Endothelial cell of umbilical vein (primary cell): Measurements from ENCODE around the gene PIF1. TPM values are rescaled to one million over a fixed set of nuclear protein-coding genes. Genes with fewer than 3 reads are reported as not detected.
A peak's percentile ranks its signal among the peaks of the same experiment; 100 is the strongest.

Source experiments
- BruUV-seq: library from RNA; stranded (reverse); fragments of 400-500 nt; replicated peaks from 2 replicates; lab custom pipeline; 2021; lab: Mats Ljungman, UMichigan
- CTCF ChIA-PET: fragments of 300-600, 350-600 bp; sonication (Branson Sonifier 250); formaldehyde crosslinking; loops from one replicate; lab custom pipeline; 2021; ENCODE audit warnings: antibody characterized with exemption, inconsistent platforms; lab: Charles Lee
- POLR2A ChIA-PET: fragments of 300-600, 350-600 bp; sonication (Branson Sonifier 250); formaldehyde crosslinking; loops from one replicate; lab custom pipeline; 2021; ENCODE audit warnings: antibody characterized with exemption, inconsistent platforms; lab: Charles Lee
- DNase-seq: peaks from one replicate; pipeline ENCODE4 v3.0.0-alpha.2; 2011; ENCODE audit warnings: low read depth, low spot score
- FAIRE-seq: peaks from 2 replicates; lab custom pipeline; 2011; peaks lifted over from hg19 to GRCh38; lab: Jason Lieb, UNC
- H2AFZ ChIP-seq: 2 replicates; pipeline ENCODE4 v1.6.0; 2012; ENCODE audit warnings: low read depth, low read length, control low read depth, inconsistent platforms
- H3K27ac ChIP-seq: 2 replicates; pipeline ENCODE4 v1.5.1; 2011; ENCODE audit warnings: low read depth, mild to moderate bottlenecking, control low read depth, low read length, moderate library complexity; ENCODE audit not compliant: insufficient read depth
- H3K27me3 ChIP-seq, 2 experiments: 2 replicates each; pipeline versions ENCODE4 v1.6.0 to v1.6.1; 2011; ENCODE audit warnings: low read length in 2 of 2, mixed read lengths in 1 of 2; ENCODE audit not compliant: control insufficient read depth in 2 of 2, insufficient read depth in 2 of 2
- H3K36me3 ChIP-seq, 2 experiments: 2 replicates in 1 of 2; 3 replicates in 1 of 2; pipeline ENCODE4 v1.5.1; 2011; ENCODE audit warnings: low read length in 2 of 2, mild to moderate bottlenecking in 1 of 2, moderate library complexity in 1 of 2; ENCODE audit not compliant: control insufficient read depth in 2 of 2, insufficient read depth in 2 of 2; ENCODE audit errors: extremely low read depth in 1 of 2
- H3K4me1 ChIP-seq: 3 replicates; pipeline ENCODE4 v1.5.1; 2011; ENCODE audit warnings: mild to moderate bottlenecking, low read length; ENCODE audit not compliant: control insufficient read depth, insufficient read depth; ENCODE audit errors: extremely low read depth
- H3K4me2 ChIP-seq: 2 replicates; pipeline ENCODE4 v1.6.1; 2011; ENCODE audit warnings: low read length, control low read depth, mixed read lengths; ENCODE audit not compliant: insufficient read depth
- H3K4me3 ChIP-seq, 3 experiments: fragments of 200-600 bp in 1 of 3; sonication (generic), shearing (Covaris generic) in 1 of 3; replicated peaks in 1 of 3; 2 replicates each; pipeline ENCODE4 v1.5.1; 2011 to 2016; ENCODE audit warnings: control low read depth in 3 of 3, low read length in 3 of 3, mild to moderate bottlenecking in 2 of 3, inconsistent platforms in 1 of 3, low read depth in 1 of 3, moderate library complexity in 1 of 3; ENCODE audit not compliant: insufficient read depth in 1 of 3
- H3K79me2 ChIP-seq: 2 replicates; pipeline ENCODE4 v1.6.0; 2012; ENCODE audit warnings: low read length, inconsistent platforms; ENCODE audit not compliant: control insufficient read depth, insufficient read depth
- H3K9ac ChIP-seq: replicated peaks from 2 replicates; pipeline ENCODE3; 2011; ENCODE audit warnings: low read length, control low read depth; ENCODE audit not compliant: insufficient read depth; ENCODE audit errors: extremely low read depth
- H3K9me1 ChIP-seq: replicated peaks from 3 replicates; pipeline ENCODE4 v1.6.0; 2011; ENCODE audit warnings: mild to moderate bottlenecking, low read length; ENCODE audit not compliant: control insufficient read depth, insufficient read depth; ENCODE audit errors: extremely low read depth
- H3K9me3 ChIP-seq: replicated peaks from 2 replicates; pipeline ENCODE4 v1.5.1; 2012; ENCODE audit warnings: low read length, inconsistent platforms; ENCODE audit not compliant: control insufficient read depth, insufficient read depth
- H4K20me1 ChIP-seq: replicated peaks from 2 replicates; pipeline ENCODE3; 2011; ENCODE audit warnings: mild to moderate bottlenecking, low read length; ENCODE audit not compliant: control insufficient read depth, insufficient read depth; ENCODE audit errors: extremely low read depth
- CTCF ChIP-seq, 2 donors: IDR thresholded peaks; 1 replicate in 1 of 2; 2 replicates in 1 of 2; pipeline ENCODE4 v1.5.1; 2011; ENCODE audit warnings: low read length in 2 of 2, mild to moderate bottlenecking in 2 of 2, moderate library complexity in 2 of 2, control low read depth in 1 of 2, inconsistent platforms in 1 of 2, low read depth in 1 of 2; ENCODE audit not compliant: insufficient read depth in 1 of 2; ENCODE audit errors: extremely low read depth in 1 of 2
- EZH2 ChIP-seq: IDR thresholded peaks from 2 replicates; pipeline ENCODE4 v1.6.1; 2012; ENCODE audit warnings: borderline replicate concordance, low read depth, mild to moderate bottlenecking, moderate library complexity, low read length, inconsistent platforms; ENCODE audit not compliant: severe bottlenecking
- FOS ChIP-seq: IDR thresholded peaks from 2 replicates; pipeline ENCODE4 v1.6.1; 2011; ENCODE audit warnings: mild to moderate bottlenecking, low read length, moderate library complexity, borderline replicate concordance; ENCODE audit not compliant: insufficient read depth
- GATA2 ChIP-seq: IDR thresholded peaks from 2 replicates; pipeline ENCODE4 v1.7.0; 2011; ENCODE audit warnings: low read depth, mild to moderate bottlenecking, moderate library complexity, mixed read lengths, low read length; ENCODE audit not compliant: insufficient read length, insufficient read depth
- JUN ChIP-seq: IDR thresholded peaks from 2 replicates; pipeline ENCODE4 v1.6.1; 2011; ENCODE audit warnings: borderline replicate concordance, low read depth; ENCODE audit not compliant: insufficient read length, insufficient read depth
- MAX ChIP-seq: IDR thresholded peaks from 2 replicates; pipeline ENCODE4 v1.6.1; 2011; ENCODE audit not compliant: insufficient read depth, insufficient read length
- MYC ChIP-seq: IDR thresholded peaks from one replicate; pipeline ENCODE4 v1.6.1; 2011; ENCODE audit warnings: mild to moderate bottlenecking, low read depth, low read length
- POLR2A ChIP-seq: IDR thresholded peaks from 2 replicates; pipeline ENCODE4 v1.6.1; 2012; ENCODE audit warnings: low read depth, mild to moderate bottlenecking, control low read depth, low read length
- POLR2AphosphoS5 ChIP-seq: IDR thresholded peaks from 2 replicates; pipeline ENCODE4 v1.6.1; 2012; ENCODE audit warnings: low read depth, mild to moderate bottlenecking, control low read depth, low read length, moderate library complexity; ENCODE audit not compliant: insufficient read depth
- dilution Hi-C: fragments of 300-500 bp; cut with MboI; formaldehyde crosslinking; loops from one replicate; pipeline ENCODE4 v1.15.0; 2019; ENCODE audit warnings: low sequenced_read_pairs; ENCODE audit not compliant: extremely low pct_ligation_motif_present
- intact Hi-C: fragments of 100-400 bp; cut with micrococcal nuclease; formaldehyde crosslinking; loops from one replicate; pipeline ENCODE4 v1.10.0; 2022
- polyA plus RNA-seq, 4 experiments: library from polyadenylated mRNA; depleted of rRNA in 3 of 4; stranded (reverse) in 3 of 4; unstranded in 1 of 4; fragments of >200 nt; gene quantifications; 2 replicates each; pipeline versions ENCODE4 v1.2.1 to v1.2.3, GENCODE V29; 2011 to 2012; ENCODE audit warnings: missing spikeins in 1 of 4
- total RNA-seq: library from RNA; stranded (reverse); gene quantifications from 2 replicates; pipeline ENCODE4 v1.2.3, GENCODE V29; 2021

The PIF1 gene
- total and polyA plus RNA-seq, 2 donors (not counting 3 experiments of a cell fraction or from before 2014, with no cell fraction given), result 18.6 to 52.7 TPM

- POLR2A ChIA-PET, result interaction anchor here (1.0 to 1.5 kb wide), 2 partner anchors 8 to 24 kb away, joined by 3 to 5 read pairs; no protein-coding TSS in a partner anchor
- DNase-seq (peak; percentile 74), FAIRE-seq (no peak)
- H3K4me2 ChIP-seq, result no peak overlapping the region
- no peaks in the 10 kb centered on the region for H3K9me3 ChIP-seq
- no peak overlapping the region for H3K27ac ChIP-seq
- TF ChIP-seq EZH2, result no peak
- TF ChIP-seq MYC, result no peak
- TF ChIP-seq FOS, result no peak
- TF ChIP-seq POLR2A, result no peak
- no peak for TF ChIP-seq JUN
- no peak for TF ChIP-seq MAX
- TF ChIP-seq GATA2, result no peak
- no peak for TF ChIP-seq POLR2AphosphoS5
- TF ChIP-seq CTCF (IDR thresholded peaks at IDR 0.05; ENCODE audit: extremely low read depth in 1 of 2, insufficient read depth in 1 of 2, low read depth in 1 of 2, low read length in 2 of 2), result no peak
- CTCF ChIA-PET, result interaction anchor here (1.0 to 2.1 kb wide), 2 partner anchors 14 to 36 kb away, joined by 3 to 6 read pairs; no protein-coding TSS in a partner anchor
- dilution Hi-C loops (no loop called here), intact Hi-C loops (no loop called here)
- H3K27me3 ChIP-seq, result no peaks in the 10 kb centered on the region
- BruUV-seq, result no TSS peak
- H2AFZ ChIP-seq, result no peak overlapping the region
- H3K9ac ChIP-seq, result no peak overlapping the region
- H4K20me1 ChIP-seq, result no peaks in the 10 kb centered on the region
- H3K36me3 ChIP-seq, result peaks cover 0 to 17% of the 10 kb centered on the region in 2 experiments
- H3K79me2 ChIP-seq, result no peaks in the 10 kb centered on the region
- H3K4me1 ChIP-seq, result peaks cover 6% of the 10 kb centered on the region
- H3K9me1 ChIP-seq, result no peaks in the 10 kb centered on the region
- no peak overlapping the region for H3K4me3 ChIP-seq
Measured at GRCh38 chr15:64870353-64870752, 44.9 kb upstream of the PIF1 start.
